GM18951 (cell line): ENCODE data around the gene DCAF11.

Experiments
- POLR2A ChIP-seq: IDR thresholded peaks from 4 replicates; pipeline ENCODE4 v1.6.1; 2011; ENCODE audit warnings: mild to moderate bottlenecking; ENCODE audit not compliant: insufficient read length, insufficient read depth; ENCODE audit errors: extremely low read depth
- in situ Hi-C: fragments of 300-500 bp; cut with MboI; formaldehyde crosslinking; loops from one replicate; pipeline ENCODE4 v1.12.0; 2022; ENCODE audit warnings: low sequenced_read_pairs, mixed read lengths, inconsistent platforms; ENCODE audit not compliant: unreplicated experiment

The DCAF11 gene

DNA sequence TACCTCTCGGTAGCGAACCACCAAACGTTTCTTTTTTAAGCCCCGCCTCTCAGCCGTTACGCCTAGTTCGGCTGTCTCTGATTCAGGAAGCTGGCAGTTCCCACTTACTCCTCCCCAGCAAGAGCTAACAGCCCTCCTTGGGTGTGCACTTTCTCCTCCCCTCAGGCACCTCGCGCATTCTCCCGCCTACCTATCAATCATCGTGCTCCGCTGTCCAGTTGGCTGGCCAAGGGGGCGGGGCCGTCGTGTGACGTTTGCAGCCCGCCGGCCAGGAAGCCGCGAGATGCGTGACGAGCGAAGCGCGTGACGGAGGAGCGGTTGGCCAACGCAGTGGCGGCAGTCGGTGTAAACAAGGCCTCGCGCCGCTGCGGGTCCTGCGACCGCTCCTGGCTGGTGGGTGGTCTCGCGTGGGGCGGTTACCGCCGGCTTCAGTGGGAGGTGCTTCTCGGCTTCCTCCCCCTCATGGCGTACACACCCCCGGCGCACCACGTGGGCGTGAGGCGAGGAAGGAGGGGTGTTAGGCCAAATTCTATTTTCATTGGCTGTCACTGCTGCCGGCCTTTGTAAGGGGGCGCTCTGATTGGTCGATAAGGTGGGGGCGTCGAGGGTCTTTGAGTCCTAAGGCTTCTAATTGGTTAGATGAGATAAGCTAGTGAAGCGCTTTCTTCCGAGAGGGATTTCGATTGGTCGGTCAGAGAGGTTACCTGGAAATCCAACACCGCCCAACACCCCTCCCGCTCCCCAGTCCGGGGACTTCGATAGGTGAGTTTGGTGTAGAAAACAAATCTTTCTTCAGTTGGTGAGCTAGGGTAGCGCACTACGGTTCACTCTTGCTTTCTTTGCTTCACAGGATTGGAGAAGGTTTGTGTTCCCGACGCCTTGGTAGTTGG lies at the start of gene DCAF11, which contains the start of gene NRL:
DCAF11 (plus strand) TSS at position 246 of the 890 bp plus-strand sequence. CDS start 818 bp downstream, outside the sequence.
NRL (minus strand) TSS at position 418 of the 890 bp plus-strand sequence. CDS start 32,101 bp downstream, outside the sequence.
- TF ChIP-seq POLR2A: peak; percentile 55
- in situ Hi-C loops: no loop called here

DNA sequence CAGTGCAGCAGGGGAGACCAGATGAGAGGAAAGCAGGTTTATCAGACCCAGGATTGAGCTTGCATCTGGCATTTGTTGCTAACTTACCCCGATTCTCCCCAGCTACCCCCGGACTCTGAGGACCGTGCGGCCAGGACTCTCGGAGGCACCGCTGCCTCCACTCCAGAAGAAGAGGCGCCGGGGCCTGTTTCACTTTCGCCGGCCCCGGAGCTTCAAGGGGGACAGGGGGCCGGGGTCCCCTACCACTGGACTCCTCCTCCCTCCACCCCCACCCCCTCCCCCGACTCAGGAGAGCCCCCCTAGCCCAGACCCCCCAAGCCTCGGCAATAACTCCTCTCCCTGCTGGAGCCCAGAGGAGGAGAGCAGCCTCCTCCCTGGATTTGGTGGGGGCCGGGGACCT lies 49.7 kb upstream of the DCAF11 start:
- in situ Hi-C loops: no loop called here

DNA sequence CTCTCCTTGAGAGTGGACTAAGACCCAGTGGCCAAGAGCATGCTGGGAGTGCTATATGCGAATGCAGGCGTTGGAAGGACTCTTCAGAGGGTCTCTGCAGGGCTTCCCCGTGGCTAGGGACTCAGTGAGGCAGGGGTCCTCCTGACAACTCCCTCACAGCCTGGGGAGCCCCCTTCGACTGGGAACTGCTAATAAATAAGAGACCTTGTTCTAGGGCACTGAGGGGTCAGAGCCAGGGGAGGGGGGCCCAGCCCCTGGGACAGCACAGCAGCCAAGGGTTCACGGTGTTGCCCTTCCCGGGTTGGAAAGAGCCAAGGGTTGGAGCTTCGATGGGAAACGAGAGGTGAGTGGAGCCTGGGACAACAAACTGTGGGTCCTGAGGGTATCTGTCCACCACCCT lies 49.2 kb upstream of the DCAF11 start:
- in situ Hi-C loops: no loop called here
- no peak for TF ChIP-seq POLR2A

More for the DNA sequence above, 49.7 kb upstream of the DCAF11 start:
- no peak for TF ChIP-seq POLR2A

DNA sequence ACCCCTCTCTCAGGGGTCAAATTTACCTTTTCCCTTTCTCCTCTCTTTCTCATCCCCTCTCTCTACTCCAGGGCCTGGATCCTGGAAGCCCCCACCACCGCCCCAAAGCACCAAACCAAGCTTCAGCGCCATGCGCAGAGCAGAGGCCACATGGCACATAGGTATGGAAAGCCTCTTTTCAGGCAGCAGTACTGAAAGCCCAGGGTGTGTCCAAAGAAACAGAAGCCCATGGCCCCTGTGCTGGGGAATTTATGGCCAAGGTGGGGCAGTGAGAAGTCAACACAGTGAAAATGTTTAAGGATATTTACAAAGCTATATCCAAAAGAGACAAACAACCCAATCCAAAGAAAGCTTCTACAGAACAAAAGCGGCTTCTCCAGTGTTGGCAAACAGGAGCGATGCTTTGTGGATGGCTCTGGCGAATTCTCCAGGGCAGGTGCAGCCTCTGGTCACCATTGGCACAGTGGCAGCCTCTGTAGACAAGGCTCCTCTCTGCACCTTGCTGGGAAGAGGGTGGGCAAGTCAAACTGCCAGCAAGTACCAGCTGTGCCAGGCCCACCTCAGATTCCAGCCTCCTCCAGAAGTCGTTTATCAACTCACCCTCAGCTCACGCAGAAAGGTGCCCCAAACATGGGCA lies 48.0 kb upstream of the DCAF11 start:
- in situ Hi-C loops: no loop called here
- no peak for TF ChIP-seq POLR2A

DNA sequence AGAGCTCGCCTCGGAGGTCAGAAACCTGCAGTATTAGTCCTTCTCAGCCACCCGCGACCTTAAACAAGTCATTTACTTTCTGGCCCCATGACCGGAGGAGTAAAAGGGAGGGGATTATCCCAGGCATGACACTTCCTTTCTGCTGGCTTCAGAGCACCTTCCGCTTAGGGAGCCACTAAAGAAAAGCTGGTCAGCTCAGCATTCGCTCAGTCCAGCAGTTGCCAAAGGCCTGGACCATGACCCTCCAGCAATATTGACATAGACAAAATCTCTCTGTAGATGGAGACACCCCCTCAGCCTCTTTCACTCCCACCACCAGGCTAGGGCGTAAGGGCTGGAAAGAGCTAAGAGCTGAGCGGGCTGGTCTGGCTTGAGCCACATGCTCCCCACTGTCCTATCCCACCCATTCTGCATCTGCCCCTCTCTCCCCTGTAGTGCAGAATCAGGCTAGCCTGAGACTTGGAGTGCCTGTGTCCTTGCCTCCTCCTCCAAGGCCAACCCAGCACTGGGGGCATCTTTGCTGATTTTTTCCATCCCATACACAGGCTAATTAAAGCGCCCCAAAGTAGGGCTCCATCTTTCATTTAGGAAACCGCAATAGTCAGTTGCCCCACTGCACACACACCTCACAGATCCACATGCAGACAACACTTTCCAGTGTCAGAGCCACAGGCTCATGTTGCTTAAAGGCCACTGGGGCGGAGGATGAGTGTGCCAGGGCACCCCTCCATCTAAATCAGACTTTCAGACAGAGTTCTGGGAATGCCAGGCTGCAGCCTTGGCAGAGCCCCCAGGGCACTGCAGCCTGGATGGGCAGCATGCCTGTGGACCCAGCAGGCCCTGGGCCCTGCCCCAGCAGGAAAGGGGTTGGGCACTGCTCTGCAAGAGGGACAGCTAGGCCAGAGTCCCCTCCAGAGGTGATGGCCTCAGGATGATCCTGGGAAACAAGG lies 47.2 kb upstream of the DCAF11 start:
- TF ChIP-seq POLR2A: no peak
- in situ Hi-C loops: no loop called here

DNA sequence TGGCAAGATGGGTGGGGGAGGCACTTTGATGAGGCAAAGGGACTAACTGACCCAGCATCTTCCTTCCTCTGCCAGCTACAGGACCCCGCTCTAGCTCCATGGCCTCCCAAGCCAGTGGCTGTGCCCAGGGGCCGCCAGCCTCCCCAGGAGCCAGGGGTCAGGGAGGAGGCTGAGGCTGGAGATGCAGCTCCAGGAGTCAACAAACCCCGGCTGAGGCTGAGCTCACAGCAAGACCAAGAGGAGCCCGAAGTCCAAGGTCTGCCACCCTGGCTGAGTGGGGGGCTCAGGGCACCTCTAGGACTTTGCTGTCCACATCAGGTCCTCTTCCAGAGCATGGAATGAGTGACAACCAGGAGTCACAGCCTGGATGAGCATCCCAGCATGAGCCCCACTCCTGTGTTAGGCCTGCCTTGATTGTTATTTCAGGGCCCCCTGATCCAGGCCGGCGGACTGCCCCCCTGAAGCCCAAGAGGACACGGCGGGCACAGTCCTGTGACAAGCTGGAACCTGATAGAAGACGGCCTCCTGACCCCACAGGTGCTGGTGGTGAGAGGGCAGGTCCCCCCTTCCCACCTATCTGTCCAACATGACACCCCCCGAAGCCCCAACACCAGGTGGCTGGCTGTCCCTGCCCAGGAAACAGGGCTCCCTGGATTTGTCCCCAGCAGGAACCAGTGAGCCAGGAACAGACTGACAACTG lies 45.7 kb upstream of the DCAF11 start:
- in situ Hi-C loops: no loop called here
- TF ChIP-seq POLR2A: no peak

DNA sequence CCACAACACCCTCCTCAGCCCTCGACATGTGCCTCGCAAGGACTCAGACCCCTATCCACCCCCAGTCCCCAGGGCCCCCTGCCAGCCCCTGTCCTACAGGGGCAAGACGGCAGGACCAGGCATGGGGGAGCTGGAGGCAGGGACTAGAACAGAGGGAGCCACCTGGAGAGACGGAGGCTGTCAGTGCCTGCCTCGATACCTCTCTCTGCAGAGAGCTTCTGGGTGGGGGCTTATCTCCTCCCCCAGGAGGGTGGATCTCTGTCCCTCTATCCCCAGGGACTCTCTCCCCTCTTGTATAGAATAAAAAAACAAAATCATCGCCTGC lies 45.2 kb upstream of the DCAF11 start:
- in situ Hi-C loops: no loop called here
- no peak for TF ChIP-seq POLR2A

DNA sequence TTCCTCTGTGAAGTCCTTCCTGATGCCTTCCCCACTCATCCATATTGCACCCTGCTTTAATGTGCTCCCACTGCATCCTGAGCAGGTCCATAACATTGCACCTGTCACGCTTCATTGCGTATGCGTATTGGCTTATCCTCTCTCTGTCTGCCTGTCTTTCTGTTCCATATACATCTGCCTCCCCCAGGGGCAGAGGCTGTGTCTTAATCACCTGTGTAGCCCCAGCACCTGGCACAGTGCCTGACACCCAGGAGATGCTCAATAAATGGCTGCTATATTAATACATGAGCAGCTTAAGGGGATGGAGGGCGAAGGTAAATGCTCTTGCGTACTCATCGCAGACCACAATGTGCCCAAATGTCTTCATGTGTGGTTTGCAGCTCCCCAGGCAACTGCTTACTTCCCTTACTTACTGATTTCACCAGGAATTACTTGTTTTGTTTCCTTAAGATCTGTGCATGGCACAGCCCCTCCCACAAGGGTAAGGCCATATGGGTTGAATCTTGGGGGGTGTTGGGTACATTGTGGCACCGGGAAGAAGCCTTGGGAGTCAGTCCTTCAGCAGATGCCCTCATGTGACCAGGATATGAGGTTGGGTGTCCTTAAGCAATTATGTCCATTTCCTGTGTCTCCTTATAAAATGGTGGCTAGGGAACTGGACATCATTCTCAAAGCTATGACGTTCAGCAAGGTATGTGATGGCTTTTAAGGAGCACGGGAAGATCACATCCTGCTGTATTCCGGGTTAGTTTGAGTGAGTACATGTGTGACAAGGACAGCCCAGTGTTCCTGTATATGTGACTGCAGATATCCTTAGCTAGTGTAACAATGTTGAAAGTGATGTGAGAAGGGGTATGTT lies 44.1 kb upstream of the DCAF11 start:
- in situ Hi-C loops: no loop called here
- TF ChIP-seq POLR2A: no peak

DNA sequence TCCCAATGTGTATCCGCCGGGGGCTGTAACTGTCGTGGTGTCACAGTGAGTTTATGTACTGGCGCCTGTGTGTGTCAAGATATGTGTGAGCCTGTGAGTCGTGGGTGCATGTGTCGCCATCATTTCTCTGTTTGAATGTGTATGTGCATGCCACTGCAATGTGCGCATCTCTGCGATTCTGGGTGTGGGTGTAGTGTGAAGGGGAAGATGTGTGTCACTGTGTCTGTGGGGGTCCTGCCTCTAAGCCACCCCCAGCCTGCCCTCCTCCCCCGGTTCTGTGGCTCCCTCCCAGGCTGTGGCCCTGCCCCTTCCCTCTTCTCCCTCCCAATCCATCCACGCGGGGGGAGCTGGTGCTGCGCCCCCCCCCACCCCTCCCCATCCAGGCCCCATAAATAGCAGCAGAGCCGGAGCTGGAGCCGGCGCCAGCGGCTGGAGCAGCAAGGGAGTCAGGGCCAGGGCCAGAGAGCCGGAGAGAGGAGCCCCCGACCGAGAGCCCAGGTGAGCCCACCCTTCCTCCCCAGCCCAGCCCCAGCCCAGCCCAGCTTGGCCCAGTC lies 43.4 kb upstream of the DCAF11 start, which contains the start of gene CPNE6:
CPNE6 (plus strand) TSS at position 419 of the 554 bp plus-strand sequence. CDS start 1,375 bp downstream, outside the sequence.
- in situ Hi-C loops: no loop called here
- no peak for TF ChIP-seq POLR2A

DNA sequence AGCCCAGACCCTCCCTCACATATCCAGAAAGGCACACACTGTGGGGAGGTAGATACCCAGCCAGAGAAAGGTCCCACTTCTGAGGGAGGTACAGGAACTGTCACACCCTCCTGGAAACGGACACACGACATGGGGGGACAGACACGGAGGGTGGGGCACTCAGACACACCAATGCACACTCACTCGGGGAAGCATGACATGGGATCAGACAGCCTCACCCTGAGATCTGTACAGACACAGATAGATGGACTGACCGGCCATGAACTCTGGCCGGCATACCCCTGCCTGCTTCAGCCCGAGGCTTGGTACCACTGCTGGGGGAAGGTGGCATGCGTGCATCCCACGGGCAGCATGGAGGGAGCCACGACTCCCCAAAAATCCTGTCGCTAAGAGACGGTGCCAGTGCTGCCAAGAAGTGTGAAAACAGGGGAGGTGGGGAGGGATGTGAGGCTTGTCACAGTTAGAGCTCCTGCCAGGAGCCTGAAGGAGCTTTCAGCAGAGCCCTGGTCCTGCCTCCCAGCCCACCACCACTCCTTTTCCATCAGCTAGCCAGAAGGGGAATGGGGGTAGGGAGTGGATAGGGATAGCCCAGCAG lies 42.6 kb upstream of the DCAF11 start:
- in situ Hi-C loops: no loop called here
- TF ChIP-seq POLR2A: no peak

DNA sequence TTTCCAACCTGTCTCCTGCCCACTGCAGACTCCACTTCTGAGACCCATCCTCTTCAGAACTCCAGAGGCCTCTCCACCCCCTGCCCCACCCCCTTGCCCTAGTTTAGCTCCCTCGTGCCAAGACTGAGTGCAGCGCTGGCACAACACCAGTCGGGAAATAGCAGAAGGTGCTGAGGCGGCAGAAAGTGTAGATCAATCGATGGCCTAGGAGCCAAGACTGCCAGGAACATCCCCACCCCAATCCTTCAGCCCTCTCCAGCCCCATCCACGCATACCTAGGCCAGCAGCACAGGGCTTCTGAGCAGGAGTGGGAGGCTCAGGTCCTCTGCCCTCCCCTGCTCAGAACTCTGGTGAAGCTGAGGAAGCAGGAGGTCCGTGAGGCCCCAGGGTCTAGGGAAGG lies 42.1 kb upstream of the DCAF11 start:
- in situ Hi-C loops: no loop called here
- TF ChIP-seq POLR2A: no peak
